H9 (cell line): ENCODE measurements around the gene IL17REL. TPM values are rescaled to one million over a fixed set of nuclear protein-coding genes. Genes with fewer than 3 reads are reported as not detected.

Experiments
- DNase-seq: peaks from one replicate; pipeline ENCODE4 v3.0.0-alpha.2; 2017
- H2AFZ ChIP-seq: one replicate; pipeline ENCODE4 v1.6.1; 2013; ENCODE audit warnings: mild to moderate bottlenecking, low read length, control low read depth, moderate library complexity
- H2AK5ac ChIP-seq: 2 replicates; pipeline ENCODE4 v1.6.1; 2013; ENCODE audit warnings: low read length, control low read depth, mixed read lengths; ENCODE audit not compliant: insufficient read length
- H2BK120ac ChIP-seq: one replicate; pipeline ENCODE4 v1.6.1; 2013; ENCODE audit warnings: low read depth, mild to moderate bottlenecking, low read length, control low read depth, inconsistent platforms; ENCODE audit not compliant: poor library complexity, severe bottlenecking
- H2BK12ac ChIP-seq: 2 replicates; pipeline ENCODE4 v1.6.1; 2013; ENCODE audit warnings: low read length, control low read depth, mixed read lengths, low read depth; ENCODE audit not compliant: insufficient read length
- H2BK15ac ChIP-seq: 2 replicates; pipeline ENCODE4 v1.6.1; 2013; ENCODE audit warnings: low read depth, low read length, control low read depth
- H2BK20ac ChIP-seq: one replicate; pipeline ENCODE4 v1.6.1; 2013; ENCODE audit warnings: low read depth, mild to moderate bottlenecking, low read length, control low read depth, inconsistent platforms; ENCODE audit not compliant: poor library complexity, severe bottlenecking
- H2BK5ac ChIP-seq: 2 replicates; pipeline ENCODE4 v1.6.1; 2013; ENCODE audit warnings: low read length, control low read depth, mixed read lengths; ENCODE audit not compliant: insufficient read length
- H3K14ac ChIP-seq: 2 replicates; pipeline ENCODE4 v1.6.1; 2013; ENCODE audit warnings: low read length, control low read depth; ENCODE audit not compliant: insufficient read depth
- H3K18ac ChIP-seq: 2 replicates; pipeline ENCODE4 v1.6.1; 2013; ENCODE audit warnings: low read depth, mild to moderate bottlenecking, mixed read lengths, low read length, control low read depth; ENCODE audit not compliant: insufficient read length
- H3K23ac ChIP-seq: 2 replicates; pipeline ENCODE4 v1.6.1; 2013; ENCODE audit warnings: low read length, control low read depth, mixed read lengths, low read depth; ENCODE audit not compliant: insufficient read length
- H3K23me2 ChIP-seq: 2 replicates; pipeline ENCODE4 v1.6.1; 2013; ENCODE audit warnings: low read depth, mild to moderate bottlenecking, mixed read lengths, low read length, control low read depth; ENCODE audit not compliant: insufficient read length, poor library complexity, severe bottlenecking
- H3K27ac ChIP-seq: 2 replicates; pipeline ENCODE4 v1.5.1; 2013; ENCODE audit warnings: low read length, control low read depth, mixed read lengths, low read depth; ENCODE audit not compliant: insufficient read length
- H3K27me3 ChIP-seq: 2 replicates; pipeline ENCODE4 v1.6.1; 2013; ENCODE audit warnings: low read length, control low read depth, inconsistent platforms; ENCODE audit not compliant: insufficient read depth
- H3K4ac ChIP-seq: 2 replicates; pipeline ENCODE4 v1.6.1; 2013; ENCODE audit warnings: low read depth, mild to moderate bottlenecking, control low read depth, inconsistent platforms, low read length, moderate library complexity
- H3K4me1 ChIP-seq: 2 replicates; pipeline ENCODE4 v1.6.1; 2013; ENCODE audit warnings: low read length, control low read depth, inconsistent platforms; ENCODE audit not compliant: insufficient read depth
- H3K4me2 ChIP-seq: 2 replicates; pipeline ENCODE4 v1.6.1; 2013; ENCODE audit warnings: low read length, control low read depth, mixed read lengths; ENCODE audit not compliant: insufficient read length, insufficient read depth
- H3K56ac ChIP-seq: 2 replicates; pipeline ENCODE4 v1.6.1; 2013; ENCODE audit warnings: low read depth, mild to moderate bottlenecking, mixed read lengths, low read length, control low read depth; ENCODE audit not compliant: insufficient read length
- H3K79me1 ChIP-seq: 2 replicates; pipeline ENCODE4 v1.6.1; 2013; ENCODE audit warnings: low read depth, mild to moderate bottlenecking, moderate library complexity, low read length, control low read depth, inconsistent platforms; ENCODE audit not compliant: insufficient read depth, poor library complexity, severe bottlenecking
- H3K79me2 ChIP-seq: 2 replicates; pipeline ENCODE4 v1.6.1; 2013; ENCODE audit warnings: low read length, control low read depth, inconsistent platforms; ENCODE audit not compliant: insufficient read depth
- H3K9ac ChIP-seq: 2 replicates; pipeline ENCODE4 v1.6.1; 2013; ENCODE audit warnings: low read length, control low read depth, mixed read lengths; ENCODE audit not compliant: insufficient read length; ENCODE audit errors: extremely low read depth
- H3K9me3 ChIP-seq: one replicate; pipeline ENCODE4 v1.6.1; 2013; ENCODE audit warnings: low read depth, low read length, inconsistent platforms; ENCODE audit not compliant: control insufficient read depth
- H3T11ph ChIP-seq: one replicate; pipeline ENCODE4 v1.6.1; 2013; ENCODE audit warnings: mild to moderate bottlenecking, low read length, control low read depth, inconsistent platforms
- H4K20me1 ChIP-seq: one replicate; pipeline ENCODE4 v1.6.1; 2013; ENCODE audit not compliant: control insufficient read depth, insufficient read length, insufficient read depth
- H4K5ac ChIP-seq: 2 replicates; pipeline ENCODE4 v1.6.1; 2013; ENCODE audit warnings: low read depth, mild to moderate bottlenecking, mixed read lengths, low read length, control low read depth; ENCODE audit not compliant: insufficient read length
- H4K8ac ChIP-seq: replicated peaks from 2 replicates; pipeline ENCODE4 v1.6.1; 2013; ENCODE audit warnings: low read length, control low read depth, mixed read lengths, low read depth; ENCODE audit not compliant: insufficient read length
- H4K91ac ChIP-seq: 2 replicates; pipeline ENCODE4 v1.6.1; 2013; ENCODE audit warnings: low read depth, mild to moderate bottlenecking, moderate library complexity, mixed read lengths, low read length, control low read depth; ENCODE audit not compliant: insufficient read length
- H3K27ac Mint-ChIP-seq, 3 experiments: 2 replicates in 2 of 3; 3 replicates in 1 of 3; pipeline ENCODE4 v1.8.0; 2020 to 2021; ENCODE audit warnings: mixed read lengths in 3 of 3, mild to moderate bottlenecking in 1 of 3, moderate library complexity in 1 of 3
- H3K27me3 Mint-ChIP-seq: 2 replicates; pipeline ENCODE4 v1.8.0; 2021; ENCODE audit warnings: low read depth, mild to moderate bottlenecking, moderate library complexity, mixed read lengths
- H3K36me3 Mint-ChIP-seq, 3 experiments: 2 replicates in 2 of 3; 3 replicates in 1 of 3; pipeline ENCODE4 v1.8.0; 2020 to 2021; ENCODE audit warnings: low read depth in 3 of 3, mixed read lengths in 3 of 3; ENCODE audit not compliant: insufficient read depth in 1 of 3
- H3K4me1 Mint-ChIP-seq, 2 experiments: 2 replicates each; pipeline ENCODE4 v1.8.0; 2020; ENCODE audit warnings: mixed read lengths in 2 of 2
- H3K4me3 Mint-ChIP-seq, 2 experiments: 2 replicates in 1 of 2; 3 replicates in 1 of 2; pipeline ENCODE4 v1.8.0; 2020 to 2021; ENCODE audit warnings: mild to moderate bottlenecking in 2 of 2, mixed read lengths in 2 of 2, moderate library complexity in 1 of 2
- H3K9me3 Mint-ChIP-seq, 2 experiments: 2 replicates in 1 of 2; 3 replicates in 1 of 2; pipeline ENCODE4 v1.8.0; 2020; ENCODE audit warnings: mild to moderate bottlenecking in 2 of 2, mixed read lengths in 2 of 2, moderate library complexity in 1 of 2
- WGBS: extraction: QIAGEN DNeasy Blood & Tissue Kit; methylation state at CpG from one replicate; pipeline ENCODE4 v1.1.7; 2013; ENCODE audit warnings: missing lambda C conversion rate, low lambda C conversion rate, mixed read lengths; ENCODE audit not compliant: insufficient read length; ENCODE audit errors: extremely low coverage; 5-methylcytosine and 5-hydroxymethylcytosine counted together
- total RNA-seq: library from RNA; stranded (reverse); gene quantifications from 2 replicates; pipeline ENCODE4 v1.2.1, GENCODE V29; 2021
- TF ChIP-seq, protein P1 (sequence below): fragments of 200-600 bp; sonication (generic); conservative IDR thresholded peaks from 3 replicates; pipeline ENCODE4 v1.8.0; 2021; ENCODE audit warnings: antibody characterized with exemption, mild to moderate bottlenecking

The IL17REL gene
- total RNA-seq, 1 experiment from 2014 or later = 0.20 TPM

DNA sequence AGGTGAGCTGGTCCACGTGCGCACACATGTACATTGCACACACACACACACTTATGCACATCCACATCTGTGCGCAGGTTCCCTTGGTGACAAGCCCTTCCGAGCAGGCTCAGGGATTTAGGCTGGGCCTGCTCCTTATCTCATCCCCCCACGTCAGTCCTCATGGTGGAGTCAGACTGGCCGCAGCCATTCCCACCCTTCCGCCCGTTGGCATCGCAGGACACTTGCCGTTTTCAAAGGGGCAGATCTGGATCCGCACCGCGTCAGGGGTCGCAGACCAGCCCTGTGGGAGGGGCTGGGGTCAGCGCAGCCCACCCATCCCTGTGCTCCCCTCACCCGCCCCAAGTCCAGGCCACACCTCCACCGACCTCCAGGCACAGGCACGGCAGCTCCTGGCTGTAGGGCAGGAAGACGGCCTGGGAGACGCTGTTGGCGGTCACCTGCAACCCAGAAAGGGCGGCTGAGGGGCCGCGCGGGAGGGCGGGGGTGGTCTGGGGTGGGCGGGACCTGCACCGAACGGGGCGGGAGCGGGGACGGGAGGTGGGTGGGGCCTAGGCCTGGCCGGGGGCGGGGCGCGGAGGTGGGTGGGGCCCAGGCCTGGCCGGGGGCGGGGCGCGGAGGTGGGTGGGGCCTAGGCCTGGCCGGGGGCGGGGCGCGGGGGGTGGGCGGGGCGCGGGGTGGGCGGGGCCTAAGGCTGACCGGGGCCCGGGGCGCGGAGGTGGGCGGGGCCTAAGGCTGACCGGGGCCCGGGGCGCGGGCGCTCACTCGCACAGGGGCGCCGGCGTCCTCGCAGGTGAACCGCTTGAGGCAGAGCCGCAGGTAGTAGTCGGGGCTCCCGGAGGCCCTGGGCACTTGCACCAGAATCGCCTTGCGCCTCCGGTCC is 13.3 kb downstream of the IL17REL start:
- no peaks in the 10 kb centered on the region for H3K79me1 ChIP-seq
- peak overlapping the region; percentile 49 to 75 for H3K4me3 Mint-ChIP-seq
- H3K56ac ChIP-seq = no peak overlapping the region
- H3K4me1 Mint-ChIP-seq = peaks cover 11 to 18% of the 10 kb centered on the region in 2 experiments; a peak in 3 of 4 replicates
- H3K14ac ChIP-seq = no peak overlapping the region
- no peaks in the 10 kb centered on the region for H3K79me2 ChIP-seq
- no peak overlapping the region for H2BK120ac ChIP-seq
- H4K5ac ChIP-seq = no peak overlapping the region
- no peak overlapping the region for H4K8ac ChIP-seq
- H3K4me2 ChIP-seq = peak overlapping the region; percentile 60
- no peak overlapping the region for H3K4ac ChIP-seq
- no peak overlapping the region for H3K23ac ChIP-seq
- H3T11ph ChIP-seq = no peak overlapping the region
- TF ChIP-seq, protein P1, sequence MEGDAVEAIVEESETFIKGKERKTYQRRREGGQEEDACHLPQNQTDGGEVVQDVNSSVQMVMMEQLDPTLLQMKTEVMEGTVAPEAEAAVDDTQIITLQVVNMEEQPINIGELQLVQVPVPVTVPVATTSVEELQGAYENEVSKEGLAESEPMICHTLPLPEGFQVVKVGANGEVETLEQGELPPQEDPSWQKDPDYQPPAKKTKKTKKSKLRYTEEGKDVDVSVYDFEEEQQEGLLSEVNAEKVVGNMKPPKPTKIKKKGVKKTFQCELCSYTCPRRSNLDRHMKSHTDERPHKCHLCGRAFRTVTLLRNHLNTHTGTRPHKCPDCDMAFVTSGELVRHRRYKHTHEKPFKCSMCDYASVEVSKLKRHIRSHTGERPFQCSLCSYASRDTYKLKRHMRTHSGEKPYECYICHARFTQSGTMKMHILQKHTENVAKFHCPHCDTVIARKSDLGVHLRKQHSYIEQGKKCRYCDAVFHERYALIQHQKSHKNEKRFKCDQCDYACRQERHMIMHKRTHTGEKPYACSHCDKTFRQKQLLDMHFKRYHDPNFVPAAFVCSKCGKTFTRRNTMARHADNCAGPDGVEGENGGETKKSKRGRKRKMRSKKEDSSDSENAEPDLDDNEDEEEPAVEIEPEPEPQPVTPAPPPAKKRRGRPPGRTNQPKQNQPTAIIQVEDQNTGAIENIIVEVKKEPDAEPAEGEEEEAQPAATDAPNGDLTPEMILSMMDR = no peak
- no peak overlapping the region; the same call in 1 of the 2 replicates for H2BK15ac ChIP-seq
- no peak overlapping the region for H2BK12ac ChIP-seq
- H3K23me2 ChIP-seq = peaks cover 4% of the 10 kb centered on the region
- H4K91ac ChIP-seq = no peak overlapping the region
- no peak overlapping the region for H2BK5ac ChIP-seq
- no peak overlapping the region for H2BK20ac ChIP-seq
- no peak overlapping the region for H3K9ac ChIP-seq
- no peak overlapping the region for H3K27ac Mint-ChIP-seq
- no peak overlapping the region for H2AK5ac ChIP-seq
- H3K18ac ChIP-seq = peak overlapping the region; percentile 38
- no CpG with 5 or more reads among the region's 70 CpGs for WGBS
- no peaks in the 10 kb centered on the region; a peak in 2 of 5 replicates for H3K9me3 Mint-ChIP-seq
- H3K27me3 ChIP-seq = peaks cover 9% of the 10 kb centered on the region; the same call in 1 of the 2 replicates
- H2AFZ ChIP-seq = no peak overlapping the region
- H3K36me3 Mint-ChIP-seq = no peaks in the 10 kb centered on the region; a peak in 1 of 7 replicates
- H3K9me3 ChIP-seq = no peaks in the 10 kb centered on the region
- H3K27me3 Mint-ChIP-seq = peaks cover 32% of the 10 kb centered on the region
- no peak overlapping the region for H3K27ac ChIP-seq
- no peaks in the 10 kb centered on the region for H3K4me1 ChIP-seq
- H4K20me1 ChIP-seq = no peaks in the 10 kb centered on the region
- DNase-seq = peak; percentile 87
